22Rv1 (cell line): ENCODE measurements around the gene GRAMD1B.

Experiments
- CTCF ChIP-seq: fragments of 450-650 bp; IDR thresholded peaks from 2 replicates; pipeline ENCODE4 v1.5.1; 2017; ENCODE audit warnings: mild to moderate bottlenecking
- ZFX ChIP-seq: fragments of 450-650 bp; IDR thresholded peaks from 2 replicates; pipeline ENCODE4 v1.6.1; 2017; ENCODE audit warnings: antibody characterized with exemption, borderline replicate concordance

- no peak for TF ChIP-seq CTCF
- no peak for TF ChIP-seq ZFX
These were observed 89.7 kb downstream of the GRAMD1B start for GRCh38 chr11:123519797-123520193.
